Activated CD8-positive, alpha-beta memory T cell treated with anti-CD3 and anti-CD28 coated beads for 48 hours (primary cell): ENCODE measurements around the gene CRYBA2.

Experiments used
- DNase-seq, 3 experiments: peaks; one replicate each; pipeline ENCODE4 v3.0.0-alpha.2; 2020; ENCODE audit warnings: low read depth in 2 of 3, low spot score in 2 of 3

CRYBA2 gene

GRCh38 chr2:218999881-219000568 lies 6.8 kb upstream of the CRYBA2 start:
- no peak for DNase-seq

GRCh38 chr2:218999021-218999880 lies 6.0 kb upstream of the CRYBA2 start:
- no peak for DNase-seq

- DNase-seq, result no peak
Measured at GRCh38 chr2:218998414-218999002, 5.3 kb upstream of the CRYBA2 start.

DNA sequence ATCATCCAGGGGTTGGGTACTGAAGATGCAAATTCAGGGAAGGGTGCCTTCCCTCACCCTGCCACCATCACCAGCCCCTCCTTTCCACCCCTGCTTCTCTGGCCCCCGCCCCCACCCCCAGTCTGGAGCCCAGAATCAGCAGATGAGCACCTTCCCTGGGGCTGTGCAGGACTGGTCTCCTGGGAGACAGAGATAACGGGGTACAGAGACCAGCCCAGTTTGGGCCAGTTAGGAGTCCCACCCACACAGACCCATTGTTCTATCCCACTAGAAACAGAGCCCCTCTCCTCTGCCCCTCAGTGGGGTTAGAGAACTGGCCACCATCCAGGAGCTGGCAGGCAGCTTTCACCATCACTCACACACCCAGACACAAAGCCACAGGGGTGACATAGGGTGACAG lies 4.5 kb upstream of the CRYBA2 start:
- DNase-seq, result no peak

DNA sequence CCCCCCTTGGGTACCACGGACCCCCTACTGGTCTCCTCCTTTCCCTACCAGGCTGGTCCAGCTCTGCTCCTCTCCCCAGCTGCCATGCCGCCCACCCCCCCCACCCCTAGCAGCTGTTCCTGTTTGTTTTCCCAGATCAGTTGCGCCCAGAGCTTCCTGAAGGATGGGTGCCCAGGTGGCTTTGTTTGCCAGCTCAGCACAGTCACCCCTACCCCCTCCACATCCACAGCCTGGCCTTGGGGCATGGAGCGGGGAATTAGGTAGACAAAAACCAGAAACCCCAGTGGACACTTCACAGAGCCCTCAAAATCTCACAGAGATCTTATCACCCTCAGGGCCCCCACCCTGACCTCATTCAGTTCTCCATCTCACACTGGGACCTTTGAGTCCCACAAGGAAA lies 3.7 kb upstream of the CRYBA2 start:
- no peak for DNase-seq

GRCh38 chr2:218995972-218996711 lies 2.9 kb upstream of the CRYBA2 start:
- peak; percentile 59 to 93 (median 78) for DNase-seq

- DNase-seq, result no peak
Measured at GRCh38 chr2:218995561-218995960, 2.3 kb upstream of the CRYBA2 start.

- DNase-seq, result no peak
Measured at GRCh38 chr2:218992703-218993344, 398 bp downstream of the CRYBA2 start.

GRCh38 chr2:218992196-218992595 lies 1.0 kb downstream of the CRYBA2 start:
- no peak for DNase-seq

DNA sequence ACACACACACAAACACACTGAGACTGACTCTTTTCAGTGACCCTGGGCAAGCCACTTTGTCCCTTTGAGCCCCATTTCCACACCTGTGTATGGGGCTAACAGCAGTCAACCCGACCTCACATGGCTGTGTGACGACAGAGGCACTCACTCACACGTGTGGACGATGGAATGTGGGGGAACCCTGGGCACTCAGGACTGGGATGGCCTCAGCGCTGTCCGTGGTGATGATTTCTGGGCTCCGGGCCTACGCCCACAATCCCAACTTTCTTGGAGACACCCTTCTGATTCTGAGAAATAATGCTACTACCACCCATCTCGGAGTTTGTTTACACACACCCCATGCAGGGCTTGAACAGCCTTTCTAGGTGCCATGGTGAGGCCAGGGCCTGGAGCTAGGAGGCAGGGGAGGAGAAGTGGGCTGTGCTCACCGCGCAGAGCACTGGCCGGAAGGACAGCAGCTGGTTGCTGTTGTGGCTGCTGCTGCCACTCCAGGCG lies 1.5 kb downstream of the CRYBA2 start:
- no peak for DNase-seq

DNA sequence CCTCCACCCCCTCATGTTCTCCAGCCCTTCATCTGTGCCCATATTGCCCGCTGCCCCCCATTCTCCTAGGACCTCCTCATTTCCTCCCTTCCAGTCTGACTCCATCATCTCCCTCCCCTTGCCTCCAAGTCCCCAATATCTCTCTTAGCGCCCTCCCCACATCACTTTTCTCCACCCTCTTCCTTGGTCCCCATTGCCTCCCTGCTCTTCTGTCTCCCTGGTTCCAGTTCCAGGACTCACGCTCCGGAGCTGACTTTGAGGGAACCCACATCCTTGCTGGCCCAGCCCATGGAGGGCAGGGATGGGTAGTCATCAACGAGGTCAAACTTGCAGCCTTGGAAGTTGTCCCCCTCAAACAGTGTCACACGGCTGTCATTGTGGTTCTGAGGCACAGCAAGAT lies 2.6 kb downstream of the CRYBA2 start:
- DNase-seq, result no peak

GRCh38 chr2:218990052-218990451 lies 3.2 kb downstream of the CRYBA2 start:
- DNase-seq, result no peak

DNA sequence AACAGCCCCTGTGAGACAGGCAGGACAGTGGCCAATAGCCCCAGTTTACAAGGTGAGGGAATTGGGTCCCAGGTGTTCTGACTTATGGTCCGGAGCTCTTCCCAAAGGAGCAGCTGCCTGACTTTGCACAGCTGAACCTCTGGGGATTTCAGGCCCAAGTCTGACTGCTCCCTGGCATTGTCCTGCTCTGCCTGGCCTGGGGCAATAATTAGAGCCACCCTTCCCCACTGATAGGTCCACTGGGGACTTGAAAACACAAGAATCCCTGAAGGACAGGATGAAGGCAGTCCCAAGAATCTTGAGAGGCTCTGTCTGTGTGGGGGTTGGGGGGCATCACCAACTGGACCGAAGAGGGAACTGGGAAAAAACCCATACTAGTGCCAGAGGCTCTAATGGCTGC lies 4.6 kb downstream of the CRYBA2 start:
- DNase-seq, result no peak

DNA sequence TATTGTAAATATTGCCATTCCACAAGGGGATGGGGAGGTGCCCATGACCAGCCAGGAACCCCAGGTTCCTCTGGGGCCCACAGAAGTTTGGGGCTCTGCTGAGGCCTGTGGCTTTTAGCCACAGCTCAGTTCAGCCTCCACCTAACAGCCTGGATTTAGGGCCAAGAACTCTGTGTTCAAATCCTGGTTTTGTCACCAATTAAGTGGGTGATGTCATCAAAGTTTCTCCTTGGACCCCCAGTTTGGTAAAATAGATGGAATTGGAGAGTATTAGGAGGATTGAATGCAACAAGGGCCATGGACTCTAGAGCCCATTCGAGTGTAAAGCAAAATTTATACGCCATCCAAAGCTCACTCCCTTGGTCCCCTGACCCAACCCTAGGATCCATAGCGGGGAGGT lies 5.1 kb downstream of the CRYBA2 start:
- DNase-seq, result no peak

- DNase-seq, result no peak
Measured at GRCh38 chr2:218986148-218986761, 7.0 kb downstream of the CRYBA2 start.

GRCh38 chr2:218985325-218986091 lies 7.7 kb downstream of the CRYBA2 start:
- no peak for DNase-seq

GRCh38 chr2:218985021-218985324 lies 8.2 kb downstream of the CRYBA2 start, which contains the start of gene FEV:
TSS of gene FEV (minus strand) at chr2:218985184. CDS start at chr2:218985075, 109 bp downstream.
- no peak for DNase-seq

- DNase-seq, result no peak
Measured at GRCh38 chr2:218984239-218985020, 8.8 kb downstream of the CRYBA2 start.

GRCh38 chr2:218983934-218984238 lies 9.3 kb downstream of the CRYBA2 start:
- DNase-seq, result no peak
